ENCODE results near the gene CRBN.

GRCh38 chr3:3126477-3127431 lies 52.7 kb downstream of the CRBN start, which contains the start of gene TRNT1:
- TF ChIP-seq CTCF (IDR thresholded peaks at IDR 0.05; ENCODE audit: low read depth, low read length): no peak
- TF ChIP-seq POLR2A (IDR thresholded peaks at IDR 0.05; ENCODE audit: extremely low read depth, insufficient read length): peak; percentile 89
- peak; percentile 81 for TF ChIP-seq MAX (IDR thresholded peaks at IDR 0.05; ENCODE audit: low read depth, low read length)
- TF ChIP-seq MYC (IDR thresholded peaks at IDR 0.05; ENCODE audit: low read depth, low read length): peak; percentile 69
